ENCODE measurements around the gene EFNB2. TPM values are rescaled to one million over a fixed set of nuclear protein-coding genes. Genes with fewer than 3 reads are reported as not detected.
A peak's percentile ranks its signal among the peaks of the same experiment; 100 is the strongest.

The EFNB2 gene
- total RNA-seq, 8 experiments from 2014 or later: 0.77 to 43.6 (median 21.9) TPM

- in situ Hi-C loops (cut with MboI; ENCODE audit: low pct_unique_long_range_greater_than_20kb in 2 of 9, low sequenced_read_pairs in 9 of 9, unreplicated experiment in 9 of 9): no loop called here
- H3K27ac ChIP-seq: no peak overlapping the region
- H3K4me3 ChIP-seq: no peak overlapping the region
- 64 to 100% (median 96%) methylated on average over 1 to 10 of the region's 11 CpGs; no CpG with 5 or more reads in 1 of the 10 experiments for WGBS, 10 experiments
- peaks cover 28 to 61% of the 10 kb centered on the region in 2 donors for H3K4me1 ChIP-seq (replicated peaks in 1 of 2)
- no peak for ATAC-seq (replicated peaks in 6 of 8)
Observed at GRCh38 chr13:106518512-106518911, 16.9 kb downstream of the EFNB2 start.

GRCh38 chr13:106517109-106517847 is 18.2 kb downstream of the EFNB2 start:
- ATAC-seq (replicated peaks in 6 of 8): no peak
- Histone ChIP-seq H3K27ac (no peak overlapping the region), H3K4me1 (replicated peaks in 1 of 2) (peaks cover 37 to 64% of the 10 kb centered on the region in 2 donors), H3K4me3 (no peak overlapping the region)
- in situ Hi-C loops (cut with MboI; ENCODE audit: low pct_unique_long_range_greater_than_20kb in 2 of 9, low sequenced_read_pairs in 9 of 9, unreplicated experiment in 9 of 9): no loop called here
- WGBS, 10 experiments: 31 to 100% (median 96%) methylated on average over 1 to 4 of the region's 4 CpGs; no CpG with 5 or more reads in 3 of the 10 experiments

GRCh38 chr13:106515635-106516254 is 19.7 kb downstream of the EFNB2 start:
- Histone ChIP-seq H3K4me3 (no peak overlapping the region), H3K4me1 (replicated peaks in 1 of 2) (peaks cover 30 to 50% of the 10 kb centered on the region in 2 donors), H3K27ac (no peak overlapping the region)
- in situ Hi-C loops (cut with MboI; ENCODE audit: low pct_unique_long_range_greater_than_20kb in 2 of 9, low sequenced_read_pairs in 9 of 9, unreplicated experiment in 9 of 9): no loop called here
- 69 to 100% (median 84%) methylated on average over 2 to 5 of the region's 5 CpGs; no CpG with 5 or more reads in 2 of the 10 experiments for WGBS, 10 experiments
- ATAC-seq (replicated peaks in 6 of 8): peak in 1 of 8 experiments; percentile 48

- H3K4me1 ChIP-seq (replicated peaks in 1 of 2): peaks cover 24 to 43% of the 10 kb centered on the region in 2 donors
- H3K27ac ChIP-seq: no peak overlapping the region
- in situ Hi-C loops (cut with MboI; ENCODE audit: low pct_unique_long_range_greater_than_20kb in 2 of 9, low sequenced_read_pairs in 9 of 9, unreplicated experiment in 9 of 9): no loop called here
- WGBS, 10 experiments: 63 to 100% (median 89%) methylated on average over 5 to 13 of the region's 15 CpGs; no CpG with 5 or more reads in 1 of the 10 experiments
- no peak for ATAC-seq (replicated peaks in 6 of 8)
- no peak overlapping the region for H3K4me3 ChIP-seq
Observed at GRCh38 chr13:106514928-106515634, 20.4 kb downstream of the EFNB2 start.

- H3K4me3 ChIP-seq: no peak overlapping the region
- H3K27ac ChIP-seq: peak overlapping the region in 1 of 2 donors; percentile 9
- ATAC-seq (replicated peaks in 6 of 8): peak in 4 of 8 experiments; percentile 41 to 64 (median 49)
- 30 to 73% (median 49%) methylated on average over 3 to 8 of the region's 8 CpGs for WGBS, 10 experiments
- peaks cover 23 to 36% of the 10 kb centered on the region in 2 donors for H3K4me1 ChIP-seq (replicated peaks in 1 of 2)
- in situ Hi-C loops (cut with MboI; ENCODE audit: low pct_unique_long_range_greater_than_20kb in 2 of 9, low sequenced_read_pairs in 9 of 9, unreplicated experiment in 9 of 9): no loop called here
Observed at GRCh38 chr13:106513025-106513983, 22.2 kb downstream of the EFNB2 start.

GRCh38 chr13:106507560-106508274 is 27.7 kb downstream of the EFNB2 start:
- 0 to 85% (median 49%) methylated on average over 2 to 11 of the region's 11 CpGs for WGBS, 10 experiments
- no peak overlapping the region for H3K27ac ChIP-seq

GRCh38 chr13:106506286-106506685 is 29.2 kb downstream of the EFNB2 start:
- WGBS, 10 experiments: 50 to 100% (median 80%) methylated on average over 1 to 2 of the region's 2 CpGs; no CpG with 5 or more reads in 5 of the 10 experiments
- in situ Hi-C loops (cut with MboI; ENCODE audit: low pct_unique_long_range_greater_than_20kb in 2 of 9, low sequenced_read_pairs in 9 of 9, unreplicated experiment in 9 of 9): no loop called here
- peaks cover 23 to 52% of the 10 kb centered on the region in 2 donors for H3K4me1 ChIP-seq (replicated peaks in 1 of 2)
- H3K27ac ChIP-seq: peak overlapping the region in 1 of 2 donors; percentile 15
- no peak overlapping the region for H3K4me3 ChIP-seq
- no peak for ATAC-seq (replicated peaks in 6 of 8)

More at GRCh38 chr13:106507560-106508274, 27.7 kb downstream of the EFNB2 start:
- in situ Hi-C loops (cut with MboI; ENCODE audit: low pct_unique_long_range_greater_than_20kb in 2 of 9, low sequenced_read_pairs in 9 of 9, unreplicated experiment in 9 of 9): no loop called here
- peak in 7 of 8 experiments; percentile 44 to 93 (median 54) for ATAC-seq (replicated peaks in 6 of 8)
- Histone ChIP-seq H3K4me3 (no peak overlapping the region), H3K4me1 (replicated peaks in 1 of 2) (peaks cover 25 to 55% of the 10 kb centered on the region in 2 donors)

GRCh38 chr13:106505732-106506131 is 29.7 kb downstream of the EFNB2 start:
- ATAC-seq (replicated peaks in 6 of 8): peak in 5 of 8 experiments; percentile 75 to 87 (median 82)
- Histone ChIP-seq H3K4me1 (replicated peaks in 1 of 2) (peaks cover 23 to 52% of the 10 kb centered on the region in 2 donors), H3K4me3 (no peak overlapping the region), H3K27ac (peak overlapping the region in 1 of 2 donors; percentile 15)
- in situ Hi-C loops (cut with MboI; ENCODE audit: low pct_unique_long_range_greater_than_20kb in 2 of 9, low sequenced_read_pairs in 9 of 9, unreplicated experiment in 9 of 9): no loop called here
- 29 to 100% (median 82%) methylated on average over 1 to 4 of the region's 4 CpGs; no CpG with 5 or more reads in 2 of the 10 experiments for WGBS, 10 experiments

- in situ Hi-C loops (cut with MboI; ENCODE audit: low pct_unique_long_range_greater_than_20kb in 2 of 9, low sequenced_read_pairs in 9 of 9, unreplicated experiment in 9 of 9): no loop called here
- peaks cover 23 to 52% of the 10 kb centered on the region in 2 donors for H3K4me1 ChIP-seq (replicated peaks in 1 of 2)
- no peak overlapping the region for H3K27ac ChIP-seq
- H3K4me3 ChIP-seq: no peak overlapping the region
- WGBS, 10 experiments: 65 to 100% (median 93%) methylated on average over 1 to 4 of the region's 4 CpGs; no CpG with 5 or more reads in 4 of the 10 experiments
- ATAC-seq (replicated peaks in 6 of 8): peak in 2 of 8 experiments; percentile 2 to 3
Observed at GRCh38 chr13:106505295-106505694, 30.2 kb downstream of the EFNB2 start.

- H3K4me1 ChIP-seq (replicated peaks in 1 of 2): peaks cover 23 to 58% of the 10 kb centered on the region in 2 donors
- in situ Hi-C loops (cut with MboI; ENCODE audit: low pct_unique_long_range_greater_than_20kb in 2 of 9, low sequenced_read_pairs in 9 of 9, unreplicated experiment in 9 of 9): no loop called here
- 66 to 100% (median 85%) methylated on average over 2 to 9 of the region's 9 CpGs; no CpG with 5 or more reads in 3 of the 10 experiments for WGBS, 10 experiments
- no peak overlapping the region for H3K4me3 ChIP-seq
- no peak overlapping the region for H3K27ac ChIP-seq
- peak in 5 of 8 experiments; percentile 17 to 69 (median 64) for ATAC-seq (replicated peaks in 6 of 8)
Observed at GRCh38 chr13:106503730-106504453, 31.6 kb downstream of the EFNB2 start.

GRCh38 chr13:106503272-106503671 is 32.2 kb downstream of the EFNB2 start:
- Histone ChIP-seq H3K27ac (no peak overlapping the region), H3K4me1 (replicated peaks in 1 of 2) (peaks cover 25 to 58% of the 10 kb centered on the region in 2 donors), H3K4me3 (no peak overlapping the region)
- in situ Hi-C loops (cut with MboI; ENCODE audit: low pct_unique_long_range_greater_than_20kb in 2 of 9, low sequenced_read_pairs in 9 of 9, unreplicated experiment in 9 of 9): no loop called here
- WGBS, 10 experiments: 30 to 100% (median 90%) methylated on average over 1 to 5 of the region's 5 CpGs
- peak in 1 of 8 experiments; percentile 17 for ATAC-seq (replicated peaks in 6 of 8)
